ENCODE data around the gene ARHGEF17.

DNA sequence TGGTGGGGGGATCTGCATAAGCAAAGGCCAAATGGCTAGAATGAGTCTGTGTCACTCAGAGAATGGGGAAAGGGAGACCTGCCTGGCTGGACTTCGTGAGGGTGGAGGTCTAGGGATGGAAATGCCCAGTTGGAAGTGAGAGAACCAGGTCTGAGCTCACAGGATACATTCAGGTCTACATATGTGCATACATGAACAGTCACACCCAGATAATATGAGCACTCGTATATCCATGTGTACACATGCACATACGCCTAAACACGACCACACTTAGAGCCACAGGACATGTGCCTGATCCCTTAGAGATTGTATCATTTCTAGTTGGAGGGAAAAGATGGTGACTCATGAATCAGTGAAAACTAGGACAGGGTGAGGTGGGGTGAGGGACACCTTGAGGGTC, 47.0 kb downstream of the ARHGEF17 start:
- no peak for TF ChIP-seq CTCF (conservative IDR thresholded peaks at IDR 0.05)
- TF ChIP-seq ZFX (IDR thresholded peaks at IDR 0.05): no peak

Data from C4-2B (cell line).